HEK293 (cell line): ENCODE results near the gene GALNT16.

Experiments used
- CTCF ChIA-PET: fragments of 350-600 bp; formaldehyde crosslinking; extraction: SDS; loops from one replicate; lab custom pipeline; 2021; ENCODE audit warnings: antibody characterized with exemption; lab: Yijun Ruan, JAX
- POLR2A ChIA-PET: fragments of 300-600 bp; formaldehyde crosslinking; extraction: SDS; loops from one replicate; lab custom pipeline; 2020; ENCODE audit warnings: antibody characterized with exemption, inconsistent platforms; lab: Yijun Ruan, JAX
- H3K27ac ChIP-seq: fragments of 200-500 bp; sonication (Bioruptor generic); 2 replicates; pipeline ENCODE4 v1.5.1; 2014; ENCODE audit warnings: low read depth, low read length, control low read depth, inconsistent platforms; ENCODE audit errors: extremely low read depth
- H3K36me3 ChIP-seq, 2 experiments: fragments of 200-500 bp in 1 of 2; sonication (Bioruptor generic) in 1 of 2; 1 replicate in 1 of 2; 2 replicates in 1 of 2; pipeline ENCODE4 v1.5.1; 2014 to 2017; ENCODE audit warnings: inconsistent platforms in 2 of 2, low read length in 2 of 2; ENCODE audit not compliant: control insufficient read depth in 2 of 2, insufficient read depth in 1 of 2
- H3K4me1 ChIP-seq: fragments of 200-500 bp; sonication (Bioruptor generic); 2 replicates; pipeline ENCODE4 v1.5.1; 2014; ENCODE audit warnings: mild to moderate bottlenecking, low read length, inconsistent platforms; ENCODE audit not compliant: control insufficient read depth, insufficient read depth
- H3K4me3 ChIP-seq: 2 replicates; pipeline ENCODE4 v1.5.1; 2011; ENCODE audit warnings: low read depth, mild to moderate bottlenecking, control low read depth, low read length, moderate library complexity
- H3K9me3 ChIP-seq: fragments of 200-500 bp; sonication (Bioruptor generic); 2 replicates; pipeline ENCODE4 v1.5.1; 2014; ENCODE audit warnings: low read depth, low read length, inconsistent platforms; ENCODE audit not compliant: control insufficient read depth, insufficient read depth
- GLI2 ChIP-seq: fragments of 450-650 bp; formaldehyde crosslinking; IDR thresholded peaks from 2 replicates; pipeline ENCODE4; 2017; ENCODE audit warnings: missing biosample characterization, missing genetic modification characterization, low read depth, borderline replicate concordance
- HOXC10 ChIP-seq: sonication (generic); formaldehyde crosslinking; IDR thresholded peaks from 2 replicates; pipeline ENCODE4 v1.8.1; 2023; ENCODE audit warnings: mild to moderate bottlenecking, missing genetic modification reagents
- OSR2 ChIP-seq: fragments of 450-650 bp; formaldehyde crosslinking; IDR thresholded peaks from 2 replicates; pipeline ENCODE4 v1.5.1; 2016; ENCODE audit warnings: missing biosample characterization, missing genetic modification characterization
- OVOL3 ChIP-seq: fragments of 450-650 bp; formaldehyde crosslinking; IDR thresholded peaks from 2 replicates; pipeline ENCODE4 v1.5.1; 2016; ENCODE audit warnings: missing biosample characterization, missing genetic modification characterization
- REPIN1 ChIP-seq: fragments of 450-650 bp; formaldehyde crosslinking; IDR thresholded peaks from 2 replicates; pipeline ENCODE4 v1.5.1; 2017; ENCODE audit warnings: missing biosample characterization, missing genetic modification characterization, low read depth
- SP3 ChIP-seq: fragments of 450-650 bp; formaldehyde crosslinking; IDR thresholded peaks from 2 replicates; pipeline ENCODE4 v1.5.1; 2016; ENCODE audit warnings: missing biosample characterization, missing genetic modification characterization
- TCF7L2 ChIP-seq: IDR thresholded peaks from 2 replicates; pipeline ENCODE4 v1.6.1; 2011; ENCODE audit warnings: low read depth, mild to moderate bottlenecking, inconsistent platforms, low read length, moderate library complexity, borderline replicate concordance
- ZFP3 ChIP-seq: fragments of 450-650 bp; formaldehyde crosslinking; IDR thresholded peaks from 2 replicates; pipeline ENCODE4 v1.5.1; 2016; ENCODE audit warnings: low read depth, missing biosample characterization, missing genetic modification characterization
- ZFP41 ChIP-seq: fragments of 450-650 bp; formaldehyde crosslinking; IDR thresholded peaks from 2 replicates; pipeline ENCODE4 v1.5.1; 2016; ENCODE audit warnings: missing biosample characterization, missing genetic modification characterization, borderline replicate concordance
- ZNF146 ChIP-seq: fragments of 450-650 bp; formaldehyde crosslinking; IDR thresholded peaks from 2 replicates; pipeline ENCODE4 v1.5.1; 2016; ENCODE audit warnings: missing biosample characterization, missing genetic modification characterization
- ZNF214 ChIP-seq: fragments of 450-650 bp; formaldehyde crosslinking; IDR thresholded peaks from 2 replicates; pipeline ENCODE4 v1.5.1; 2017; ENCODE audit warnings: missing biosample characterization, mild to moderate bottlenecking, missing genetic modification characterization, borderline replicate concordance
- ZNF24 ChIP-seq: fragments of 450-650 bp; formaldehyde crosslinking; IDR thresholded peaks from 2 replicates; pipeline ENCODE4 v1.5.1; 2016; ENCODE audit warnings: missing biosample characterization, missing genetic modification characterization
- ZNF248 ChIP-seq: fragments of 450-650 bp; formaldehyde crosslinking; IDR thresholded peaks from 2 replicates; pipeline ENCODE4 v1.5.1; 2017; ENCODE audit warnings: missing biosample characterization, missing genetic modification characterization
- ZNF335 ChIP-seq: fragments of 450-650 bp; formaldehyde crosslinking; conservative IDR thresholded peaks from 2 replicates; pipeline ENCODE4 v1.5.1; 2016; ENCODE audit warnings: missing biosample characterization, missing genetic modification characterization
- ZNF350 ChIP-seq: fragments of 450-650 bp; formaldehyde crosslinking; IDR thresholded peaks from 2 replicates; pipeline ENCODE4 v1.5.0; 2017; ENCODE audit warnings: missing biosample characterization, mild to moderate bottlenecking, missing genetic modification characterization
- ZNF366 ChIP-seq: fragments of 450-650 bp; formaldehyde crosslinking; conservative IDR thresholded peaks from 2 replicates; pipeline ENCODE4 v1.5.1; 2016; ENCODE audit warnings: missing biosample characterization, missing genetic modification characterization
- ZNF426 ChIP-seq: fragments of 450-650 bp; formaldehyde crosslinking; IDR thresholded peaks from 2 replicates; pipeline ENCODE4 v1.5.1; 2017; ENCODE audit warnings: missing biosample characterization, missing genetic modification characterization, mild to moderate bottlenecking, inconsistent platforms, moderate library complexity
- ZNF433 ChIP-seq: fragments of 450-650 bp; formaldehyde crosslinking; IDR thresholded peaks from 2 replicates; pipeline ENCODE4 v1.5.1; 2016; ENCODE audit warnings: missing biosample characterization, missing genetic modification characterization, low read depth
- ZNF501 ChIP-seq: fragments of 450-650 bp; formaldehyde crosslinking; IDR thresholded peaks from 2 replicates; pipeline ENCODE4 v1.5.1; 2016; ENCODE audit warnings: missing biosample characterization, missing genetic modification characterization
- ZNF549 ChIP-seq: fragments of 450-650 bp; IDR thresholded peaks from 2 replicates; pipeline ENCODE4 v1.5.1; 2018; ENCODE audit warnings: missing biosample characterization, missing genetic modification characterization, mild to moderate bottlenecking, inconsistent platforms, moderate library complexity
- ZNF791 ChIP-seq: fragments of 450-650 bp; formaldehyde crosslinking; IDR thresholded peaks from 2 replicates; pipeline ENCODE4 v1.5.1; 2016; ENCODE audit warnings: missing biosample characterization, missing genetic modification characterization
- ZSCAN23 ChIP-seq: fragments of 450-650 bp; formaldehyde crosslinking; IDR thresholded peaks from 2 replicates; pipeline ENCODE4 v1.5.1; 2016; ENCODE audit warnings: missing biosample characterization, missing genetic modification characterization
- TF ChIP-seq, protein P1 (sequence below): fragments of 450-650 bp; formaldehyde crosslinking; IDR thresholded peaks from 2 replicates; pipeline ENCODE4 v1.5.1; 2016; ENCODE audit warnings: missing biosample characterization, missing genetic modification characterization
- TF ChIP-seq, protein P2 (sequence below): fragments of 450-650 bp; IDR thresholded peaks from 2 replicates; pipeline ENCODE4 v1.5.1; 2018; ENCODE audit warnings: missing biosample characterization, missing genetic modification characterization
- TF ChIP-seq, protein P3 (sequence below): fragments of 450-650 bp; formaldehyde crosslinking; IDR thresholded peaks from 2 replicates; pipeline ENCODE4 v1.5.1; 2016; ENCODE audit warnings: missing biosample characterization, missing genetic modification characterization
- TF ChIP-seq, protein P4 (sequence below): fragments of 450-650 bp; formaldehyde crosslinking; IDR thresholded peaks from 2 replicates; pipeline ENCODE4 v1.5.1; 2016; ENCODE audit warnings: missing biosample characterization, missing genetic modification characterization

The GALNT16 gene

DNA sequence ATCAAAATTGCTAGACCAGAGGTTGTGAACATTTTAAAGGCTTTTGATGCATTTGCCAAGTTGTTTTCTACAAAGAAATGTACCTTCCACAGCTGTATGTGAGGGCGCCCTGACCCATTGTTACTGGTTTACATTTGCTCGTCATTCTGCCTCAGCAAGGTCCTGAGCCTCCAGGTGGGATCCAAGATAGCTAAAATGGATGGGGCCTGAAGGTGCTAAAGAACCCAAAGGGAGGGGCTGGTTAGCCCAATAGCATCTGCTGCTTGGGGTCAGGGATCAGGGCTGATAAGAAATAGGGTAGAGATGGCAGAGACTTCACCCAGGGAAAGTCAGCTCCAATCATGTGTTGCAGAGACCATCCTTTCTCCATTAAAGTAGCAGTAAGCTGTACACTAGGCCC is 43.1 kb downstream of the GALNT16 start:
- Histone ChIP-seq H3K9me3 (no peaks in the 10 kb centered on the region), H3K27ac (no peak overlapping the region), H3K36me3 (no peaks in the 10 kb centered on the region), H3K4me1 (no peaks in the 10 kb centered on the region), H3K4me3 (no peak overlapping the region)
- ChIA-PET CTCF (interaction anchor here (0.5 kb wide), 1 partner anchor 574 kb away, joined by 4 read pairs; no protein-coding TSS in a partner anchor), POLR2A (no interaction called here)
- TF ChIP-seq ZNF426 (no peak), HOXC10 (CRISPR knock-in tag) (no peak), OVOL3 (tag by site-specific recombination) (no peak), ZNF214 (tag by site-specific recombination) (no peak), REPIN1 (tag by site-specific recombination) (no peak), ZFP3 (tag by site-specific recombination) (no peak), ZFP41 (tag by site-specific recombination) (no peak)
- TF ChIP-seq, protein P1, sequence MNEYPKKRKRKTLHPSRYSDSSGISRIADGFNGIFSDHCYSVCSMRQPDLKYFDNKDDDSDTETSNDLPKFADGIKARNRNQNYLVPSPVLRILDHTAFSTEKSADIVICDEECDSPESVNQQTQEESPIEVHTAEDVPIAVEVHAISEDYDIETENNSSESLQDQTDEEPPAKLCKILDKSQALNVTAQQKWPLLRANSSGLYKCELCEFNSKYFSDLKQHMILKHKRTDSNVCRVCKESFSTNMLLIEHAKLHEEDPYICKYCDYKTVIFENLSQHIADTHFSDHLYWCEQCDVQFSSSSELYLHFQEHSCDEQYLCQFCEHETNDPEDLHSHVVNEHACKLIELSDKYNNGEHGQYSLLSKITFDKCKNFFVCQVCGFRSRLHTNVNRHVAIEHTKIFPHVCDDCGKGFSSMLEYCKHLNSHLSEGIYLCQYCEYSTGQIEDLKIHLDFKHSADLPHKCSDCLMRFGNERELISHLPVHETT (tag by site-specific recombination) = no peak
- TF ChIP-seq, protein P2, sequence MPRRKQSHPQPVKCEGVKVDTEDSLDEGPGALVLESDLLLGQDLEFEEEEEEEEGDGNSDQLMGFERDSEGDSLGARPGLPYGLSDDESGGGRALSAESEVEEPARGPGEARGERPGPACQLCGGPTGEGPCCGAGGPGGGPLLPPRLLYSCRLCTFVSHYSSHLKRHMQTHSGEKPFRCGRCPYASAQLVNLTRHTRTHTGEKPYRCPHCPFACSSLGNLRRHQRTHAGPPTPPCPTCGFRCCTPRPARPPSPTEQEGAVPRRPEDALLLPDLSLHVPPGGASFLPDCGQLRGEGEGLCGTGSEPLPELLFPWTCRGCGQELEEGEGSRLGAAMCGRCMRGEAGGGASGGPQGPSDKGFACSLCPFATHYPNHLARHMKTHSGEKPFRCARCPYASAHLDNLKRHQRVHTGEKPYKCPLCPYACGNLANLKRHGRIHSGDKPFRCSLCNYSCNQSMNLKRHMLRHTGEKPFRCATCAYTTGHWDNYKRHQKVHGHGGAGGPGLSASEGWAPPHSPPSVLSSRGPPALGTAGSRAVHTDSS = no peak
- TF ChIP-seq, protein P3, sequence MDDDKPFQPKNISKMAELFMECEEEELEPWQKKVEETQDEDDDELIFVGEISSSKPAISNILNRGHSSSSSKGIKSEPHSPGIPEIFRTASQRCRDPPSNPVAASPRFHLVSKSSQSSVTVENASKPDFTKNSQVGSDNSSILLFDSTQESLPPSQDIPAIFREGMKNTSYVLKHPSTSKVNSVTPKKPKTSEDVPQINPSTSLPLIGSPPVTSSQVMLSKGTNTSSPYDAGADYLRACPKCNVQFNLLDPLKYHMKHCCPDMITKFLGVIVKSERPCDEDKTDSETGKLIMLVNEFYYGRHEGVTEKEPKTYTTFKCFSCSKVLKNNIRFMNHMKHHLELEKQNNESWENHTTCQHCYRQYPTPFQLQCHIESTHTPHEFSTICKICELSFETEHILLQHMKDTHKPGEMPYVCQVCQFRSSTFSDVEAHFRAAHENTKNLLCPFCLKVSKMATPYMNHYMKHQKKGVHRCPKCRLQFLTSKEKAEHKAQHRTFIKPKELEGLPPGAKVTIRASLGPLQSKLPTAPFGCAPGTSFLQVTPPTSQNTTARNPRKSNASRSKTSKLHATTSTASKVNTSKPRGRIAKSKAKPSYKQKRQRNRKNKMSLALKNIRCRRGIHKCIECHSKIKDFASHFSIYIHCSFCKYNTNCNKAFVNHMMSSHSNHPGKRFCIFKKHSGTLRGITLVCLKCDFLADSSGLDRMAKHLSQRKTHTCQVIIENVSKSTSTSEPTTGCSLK (tag by site-specific recombination) = no peak

DNA sequence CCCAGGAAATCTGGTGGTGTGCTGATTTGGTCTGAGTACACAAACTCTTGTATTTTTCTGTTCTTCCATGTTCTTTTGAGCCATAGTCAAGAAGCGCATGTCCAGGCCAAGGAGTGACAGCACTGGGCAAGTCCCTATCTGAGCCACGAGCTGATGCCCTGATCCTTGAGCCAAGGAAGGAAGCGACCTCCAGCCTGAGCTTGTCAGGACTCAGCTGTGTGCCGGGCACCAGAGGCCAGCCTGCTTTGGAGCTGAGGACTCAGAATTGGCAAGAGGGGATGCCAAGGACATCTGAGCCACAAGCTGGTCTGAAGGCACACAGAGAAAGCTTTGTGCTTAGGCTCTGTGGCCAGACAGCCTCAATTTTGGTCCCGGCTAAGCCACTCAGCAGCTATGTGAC is 52.6 kb downstream of the GALNT16 start:
- Histone ChIP-seq H3K4me1 (no peaks in the 10 kb centered on the region), H3K9me3 (no peaks in the 10 kb centered on the region), H3K27ac (no peak overlapping the region), H3K4me3 (no peak overlapping the region)
- POLR2A ChIA-PET = interaction anchor here (0.6 kb wide), 1 partner anchor 55 kb away, joined by 4 read pairs; no protein-coding TSS in a partner anchor
- CTCF ChIA-PET = interaction anchor here (0.5 kb wide), 1 partner anchor 191 kb away, joined by 4 read pairs; no protein-coding TSS in a partner anchor
- no peak for TF ChIP-seq ZSCAN23
- no peak for TF ChIP-seq ZNF350 (tag by site-specific recombination)
- TF ChIP-seq ZNF501 (tag by site-specific recombination) = no peak
- no peak for TF ChIP-seq ZNF366 (tag by site-specific recombination)
- TF ChIP-seq ZNF791 = no peak
- no peak for TF ChIP-seq ZNF335
- no peak for TF ChIP-seq SP3 (tag by site-specific recombination)
- TF ChIP-seq OSR2 (tag by site-specific recombination) = no peak
- no peak for TF ChIP-seq GLI2 (tag by site-specific recombination)
- TF ChIP-seq ZNF146 (tag by site-specific recombination) = no peak
- TF ChIP-seq ZNF433 (tag by site-specific recombination) = no peak
- no peak for TF ChIP-seq ZNF24 (tag by site-specific recombination)
- no peak for TF ChIP-seq TCF7L2
- TF ChIP-seq, protein P4, sequence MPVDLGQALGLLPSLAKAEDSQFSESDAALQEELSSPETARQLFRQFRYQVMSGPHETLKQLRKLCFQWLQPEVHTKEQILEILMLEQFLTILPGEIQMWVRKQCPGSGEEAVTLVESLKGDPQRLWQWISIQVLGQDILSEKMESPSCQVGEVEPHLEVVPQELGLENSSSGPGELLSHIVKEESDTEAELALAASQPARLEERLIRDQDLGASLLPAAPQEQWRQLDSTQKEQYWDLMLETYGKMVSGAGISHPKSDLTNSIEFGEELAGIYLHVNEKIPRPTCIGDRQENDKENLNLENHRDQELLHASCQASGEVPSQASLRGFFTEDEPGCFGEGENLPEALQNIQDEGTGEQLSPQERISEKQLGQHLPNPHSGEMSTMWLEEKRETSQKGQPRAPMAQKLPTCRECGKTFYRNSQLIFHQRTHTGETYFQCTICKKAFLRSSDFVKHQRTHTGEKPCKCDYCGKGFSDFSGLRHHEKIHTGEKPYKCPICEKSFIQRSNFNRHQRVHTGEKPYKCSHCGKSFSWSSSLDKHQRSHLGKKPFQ = no peak
- TF ChIP-seq ZNF248 (tag by site-specific recombination) = no peak
- TF ChIP-seq ZNF549 = no peak
- TF ChIP-seq, all 188 proteins: peak for 0
- H3K36me3 ChIP-seq = no peaks in the 10 kb centered on the region
